Measurements from ENCODE around the gene RP2. TPM values are rescaled to one million over a fixed set of nuclear protein-coding genes. Genes with fewer than 3 reads are reported as not detected.

The RP2 gene
- total RNA-seq, 1 donor from 2014 or later, result 11.8 TPM

- Mint-ChIP-seq H3K36me3 (ENCODE audit: low read depth) (no peaks in the 10 kb centered on the region), H3K4me3 (peak overlapping the region; percentile 100), H3K9me3 (peaks cover 2% of the 10 kb centered on the region), H3K27me3 (ENCODE audit: low read depth) (no peaks in the 10 kb centered on the region), H3K27ac (ENCODE audit: unreplicated experiment) (peak overlapping the region; percentile 88), H3K4me1 (no peaks in the 10 kb centered on the region)
- TF ChIP-seq CTCF (conservative IDR thresholded peaks at IDR 0.05), result no peak
- no peak for DNase-seq (ENCODE audit: low read depth, low spot score)
Measured at GRCh38 chrX:46837558-46838485, 979 bp downstream of the RP2 start.

GRCh38 chrX:46838486-46838870 is 1.6 kb downstream of the RP2 start:
- Mint-ChIP-seq H3K36me3 (ENCODE audit: low read depth) (no peaks in the 10 kb centered on the region), H3K27me3 (ENCODE audit: low read depth) (no peaks in the 10 kb centered on the region), H3K27ac (ENCODE audit: unreplicated experiment) (no peak overlapping the region), H3K9me3 (peaks cover 2% of the 10 kb centered on the region), H3K4me1 (no peaks in the 10 kb centered on the region), H3K4me3 (peak overlapping the region; percentile 100)
- no peak for TF ChIP-seq CTCF (conservative IDR thresholded peaks at IDR 0.05)
- DNase-seq (ENCODE audit: low read depth, low spot score), result no peak

DNA sequence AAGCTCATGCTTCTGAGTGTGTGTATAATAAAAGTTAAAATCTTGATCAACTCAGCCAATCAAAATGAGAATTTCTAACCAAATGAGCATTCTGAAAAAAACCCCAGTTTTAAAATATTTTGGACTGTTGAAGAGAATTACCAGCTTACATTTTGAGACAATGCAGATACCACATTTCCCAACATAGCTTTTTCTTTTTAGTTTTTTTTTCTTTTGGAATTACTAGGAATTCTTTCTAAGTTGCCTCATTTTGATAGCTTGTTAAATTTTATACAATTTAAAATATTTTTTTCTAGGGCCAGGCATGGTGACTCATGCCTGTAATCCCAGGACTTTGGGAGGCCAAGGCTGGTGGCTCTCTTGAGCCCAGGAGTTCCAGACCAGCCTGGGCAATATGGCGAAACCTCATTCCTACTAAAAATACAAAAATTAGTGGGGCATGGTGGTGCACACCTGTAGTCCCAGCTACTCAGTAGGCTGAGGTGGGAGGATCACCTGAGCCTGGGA is 2.2 kb downstream of the RP2 start:
- Mint-ChIP-seq H3K36me3 (ENCODE audit: low read depth) (no peaks in the 10 kb centered on the region), H3K4me3 (no peak overlapping the region), H3K27ac (ENCODE audit: unreplicated experiment) (no peak overlapping the region), H3K27me3 (ENCODE audit: low read depth) (no peaks in the 10 kb centered on the region), H3K4me1 (no peaks in the 10 kb centered on the region), H3K9me3 (peaks cover 2% of the 10 kb centered on the region)
- DNase-seq (ENCODE audit: low read depth, low spot score), result no peak
- TF ChIP-seq CTCF (conservative IDR thresholded peaks at IDR 0.05), result no peak

DNA sequence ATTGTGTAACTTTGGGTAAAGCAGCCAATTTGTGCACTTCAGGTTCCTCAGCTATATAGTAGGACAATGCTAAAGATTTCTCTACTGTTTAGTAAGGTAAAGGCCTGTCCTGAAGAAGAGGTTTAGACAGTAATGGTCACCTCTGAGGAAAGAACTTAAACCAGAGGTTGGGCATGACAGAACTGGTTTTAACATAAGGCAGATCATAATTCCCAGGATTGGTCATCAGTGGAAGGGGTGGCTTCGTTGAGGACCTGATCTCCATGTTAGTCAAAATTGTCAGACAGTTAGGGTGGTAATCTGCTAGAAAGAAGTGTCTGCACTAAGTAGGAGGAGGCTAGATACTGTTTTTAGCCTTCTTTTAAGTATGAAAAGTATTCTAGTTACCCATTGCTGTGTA is 4.1 kb downstream of the RP2 start:
- Mint-ChIP-seq H3K4me3 (no peak overlapping the region), H3K27me3 (ENCODE audit: low read depth) (no peaks in the 10 kb centered on the region), H3K9me3 (peaks cover 5% of the 10 kb centered on the region), H3K27ac (ENCODE audit: unreplicated experiment) (no peak overlapping the region), H3K36me3 (ENCODE audit: low read depth) (peaks cover 3% of the 10 kb centered on the region), H3K4me1 (no peaks in the 10 kb centered on the region)
- no peak for DNase-seq (ENCODE audit: low read depth, low spot score)
- no peak for TF ChIP-seq CTCF (conservative IDR thresholded peaks at IDR 0.05)

DNA sequence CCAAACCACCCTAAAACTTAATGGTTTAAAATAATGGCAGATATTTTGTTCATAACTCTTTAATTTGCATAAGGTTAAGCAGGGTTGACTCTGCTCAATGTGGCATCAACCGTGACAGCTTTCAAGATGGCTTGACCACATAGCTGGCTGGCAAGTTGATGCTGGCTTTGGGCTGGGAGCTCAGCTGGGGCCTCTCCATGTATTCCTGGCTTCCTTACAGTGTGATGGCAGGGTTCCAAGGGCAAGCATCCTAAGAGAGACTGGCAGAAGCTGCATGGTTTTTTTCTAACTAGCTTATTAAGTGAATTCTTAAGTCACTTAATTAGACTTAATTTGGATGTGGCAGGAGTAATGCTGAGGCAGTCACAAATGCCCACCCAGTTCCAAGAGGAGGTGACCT is 4.5 kb downstream of the RP2 start:
- DNase-seq (ENCODE audit: low read depth, low spot score), result no peak
- H3K4me1 Mint-ChIP-seq, result no peaks in the 10 kb centered on the region
- peaks cover 5% of the 10 kb centered on the region for H3K9me3 Mint-ChIP-seq
- H3K27ac Mint-ChIP-seq (ENCODE audit: unreplicated experiment), result no peak overlapping the region
- H3K4me3 Mint-ChIP-seq, result no peak overlapping the region
- no peak for TF ChIP-seq CTCF (conservative IDR thresholded peaks at IDR 0.05)
- H3K27me3 Mint-ChIP-seq (ENCODE audit: low read depth), result no peaks in the 10 kb centered on the region
- H3K36me3 Mint-ChIP-seq (ENCODE audit: low read depth), result peaks cover 3% of the 10 kb centered on the region

Data from neural crest cell (in vitro differentiated cells).